SK-N-SH (cell line): ENCODE data around the gene FRMD3.

Source experiments
- CHD2 ChIP-seq: fragments of 150-350 bp; IDR thresholded peaks from 2 replicates; pipeline ENCODE4 v1.6.1; 2018; ENCODE audit warnings: low read length; ENCODE audit not compliant: partially characterized antibody
- MEF2A ChIP-seq: IDR thresholded peaks from 2 replicates; pipeline ENCODE4 v1.4.0; 2012; ENCODE audit warnings: low read depth, borderline replicate concordance
- RCOR1 ChIP-seq: fragments of 150-350 bp; IDR thresholded peaks from 2 replicates; pipeline ENCODE4 v1.6.1; 2017; ENCODE audit warnings: antibody characterized with exemption, low read length
- TAF1 ChIP-seq: IDR thresholded peaks from 2 replicates; pipeline ENCODE4 v1.6.1; 2012; ENCODE audit warnings: low read depth, mild to moderate bottlenecking, low read length, moderate library complexity, borderline replicate concordance
- USF1 ChIP-seq: IDR thresholded peaks from 2 replicates; pipeline ENCODE4 v1.4.0; 2012; ENCODE audit warnings: low read depth, borderline replicate concordance
- TF ChIP-seq, protein P1 (sequence below): IDR thresholded peaks from 2 replicates; pipeline ENCODE4 v1.4.0; 2012; ENCODE audit warnings: low read depth

GRCh38 chr9:83340451-83340850 lies 197.8 kb downstream of the FRMD3 start:
- TF ChIP-seq TAF1, result no peak
- TF ChIP-seq, protein P1, sequence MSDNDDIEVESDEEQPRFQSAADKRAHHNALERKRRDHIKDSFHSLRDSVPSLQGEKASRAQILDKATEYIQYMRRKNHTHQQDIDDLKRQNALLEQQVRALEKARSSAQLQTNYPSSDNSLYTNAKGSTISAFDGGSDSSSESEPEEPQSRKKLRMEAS, result no peak
- no peak for TF ChIP-seq USF1
- TF ChIP-seq MEF2A, result no peak
- no peak for TF ChIP-seq RCOR1
- TF ChIP-seq CHD2, result no peak
